ENCODE data around the gene ZNF425. TPM values are rescaled to one million over a fixed set of nuclear protein-coding genes. Genes with fewer than 3 reads are reported as not detected.
"Not testable (repeated sequence)": the region's sequence is repeated elsewhere in the genome, so short reads cannot be mapped to it uniquely, and the experiment has no call there.

Gene ZNF425
- total RNA-seq, 1 experiment from 2014 or later: 5.2 TPM

- H3K27me3 ChIP-seq (ENCODE audit: insufficient read depth, low read depth): no peaks in the 10 kb centered on the region
- H3K27ac ChIP-seq: no peak overlapping the region
- no peaks in the 10 kb centered on the region for H3K36me3 ChIP-seq (ENCODE audit: low read depth)
- no peaks in the 10 kb centered on the region for H4K20me1 ChIP-seq (ENCODE audit: insufficient read depth)
- CTCF ChIA-PET: no interaction called here
- no peak overlapping the region for H2AFZ ChIP-seq
- no peaks in the 10 kb centered on the region for H3K9me3 ChIP-seq (ENCODE audit: insufficient read depth, low read depth)
- no peak for DNase-seq
- no peaks in the 10 kb centered on the region for H3K4me1 ChIP-seq (replicated peaks; ENCODE audit: insufficient read depth)
- TF ChIP-seq CTCF (conservative IDR thresholded peaks at IDR 0.05) (no peak), EZH2 (IDR thresholded peaks at IDR 0.05; ENCODE audit: low read depth) (no peak)
- H3K79me2 ChIP-seq (ENCODE audit: low read depth): no peaks in the 10 kb centered on the region
- no peak overlapping the region for H3K4me3 ChIP-seq
- no TSS peak for BruUV-seq (replicated peaks)
- H3F3A ChIP-seq (ENCODE audit: insufficient read depth, low read depth): no peaks in the 10 kb centered on the region; the same call in 1 of the 2 replicates
- H3K4me2 ChIP-seq: no peak overlapping the region
- H3K9me2 ChIP-seq (ENCODE audit: insufficient read depth): no peaks in the 10 kb centered on the region
- POLR2A ChIA-PET (ENCODE audit: unreplicated experiment): interaction anchor here (0.6 kb wide), 1 partner anchor 25 kb away, joined by 3 read pairs; no protein-coding TSS in a partner anchor
- intact Hi-C loops (cut with micrococcal nuclease; ENCODE audit: unreplicated experiment): no loop called here
These were observed 27.1 kb downstream of the ZNF425 start for GRCh38 chr7:149099058-149099457.

GRCh38 chr7:149097088-149097487, 29.0 kb downstream of the ZNF425 start:
- Histone ChIP-seq H3K4me1 (replicated peaks; ENCODE audit: insufficient read depth) (no peaks in the 10 kb centered on the region), H3K4me3 (no peak overlapping the region), H3K27ac (no peak overlapping the region), H3K36me3 (ENCODE audit: low read depth) (no peaks in the 10 kb centered on the region), H3K9me2 (ENCODE audit: insufficient read depth) (no peaks in the 10 kb centered on the region), H3K4me2 (no peak overlapping the region), H3K27me3 (ENCODE audit: insufficient read depth, low read depth) (no peaks in the 10 kb centered on the region), H3K9me3 (ENCODE audit: insufficient read depth, low read depth) (no peaks in the 10 kb centered on the region), H2AFZ (no peak overlapping the region), H4K20me1 (ENCODE audit: insufficient read depth) (no peaks in the 10 kb centered on the region), H3K79me2 (ENCODE audit: low read depth) (no peaks in the 10 kb centered on the region), H3F3A (ENCODE audit: insufficient read depth, low read depth) (peaks cover 3% of the 10 kb centered on the region)
- TF ChIP-seq CTCF (conservative IDR thresholded peaks at IDR 0.05) (no peak), EZH2 (IDR thresholded peaks at IDR 0.05; ENCODE audit: low read depth) (no peak)
- intact Hi-C loops (cut with micrococcal nuclease; ENCODE audit: unreplicated experiment): no loop called here
- no peak for DNase-seq
- ChIA-PET POLR2A (ENCODE audit: unreplicated experiment) (interaction anchor here (0.6 kb wide), 1 partner anchor 29 kb away, joined by 3 read pairs; no protein-coding TSS in a partner anchor), CTCF (interaction anchor here (0.7 kb wide), 1 partner anchor 463 kb away, joined by 6 read pairs; no protein-coding TSS in a partner anchor)
- no TSS peak for BruUV-seq (replicated peaks)

GRCh38 chr7:149093228-149093627, 32.9 kb downstream of the ZNF425 start:
- BruUV-seq (replicated peaks): no TSS peak
- no peaks in the 10 kb centered on the region for H4K20me1 ChIP-seq (ENCODE audit: insufficient read depth)
- intact Hi-C loops (cut with micrococcal nuclease; ENCODE audit: unreplicated experiment): loop anchor here (5.0 kb wide), 1 partner anchor 106 kb away; no protein-coding TSS in a partner anchor
- H3K4me3 ChIP-seq: no peak overlapping the region
- CTCF ChIA-PET: no interaction called here
- no peaks in the 10 kb centered on the region for H3K9me2 ChIP-seq (ENCODE audit: insufficient read depth)
- DNase-seq: no peak
- H3K4me1 ChIP-seq (replicated peaks; ENCODE audit: insufficient read depth): no peaks in the 10 kb centered on the region; the same call in 1 of the 2 replicates
- peaks cover 20% of the 10 kb centered on the region for H3K79me2 ChIP-seq (ENCODE audit: low read depth)
- H3F3A ChIP-seq (ENCODE audit: insufficient read depth, low read depth): peaks cover 12% of the 10 kb centered on the region
- H3K27ac ChIP-seq: no peak overlapping the region
- POLR2A ChIA-PET (ENCODE audit: unreplicated experiment): no interaction called here
- TF ChIP-seq CTCF (conservative IDR thresholded peaks at IDR 0.05) (no peak), EZH2 (IDR thresholded peaks at IDR 0.05; ENCODE audit: low read depth) (no peak)
- no peak overlapping the region for H3K4me2 ChIP-seq
- no peaks in the 10 kb centered on the region for H3K9me3 ChIP-seq (ENCODE audit: insufficient read depth, low read depth)
- no peaks in the 10 kb centered on the region for H3K36me3 ChIP-seq (ENCODE audit: low read depth)
- no peaks in the 10 kb centered on the region for H3K27me3 ChIP-seq (ENCODE audit: insufficient read depth, low read depth)
- no peak overlapping the region for H2AFZ ChIP-seq

GRCh38 chr7:149092244-149092643, 33.9 kb downstream of the ZNF425 start:
- H3K9me2 ChIP-seq (ENCODE audit: insufficient read depth); H2AFZ ChIP-seq; DNase-seq; H3K27me3 ChIP-seq (ENCODE audit: insufficient read depth, low read depth); H4K20me1 ChIP-seq (ENCODE audit: insufficient read depth); BruUV-seq (replicated peaks); H3K9me3 ChIP-seq (ENCODE audit: insufficient read depth, low read depth); POLR2A ChIA-PET (ENCODE audit: unreplicated experiment); H3K36me3 ChIP-seq (ENCODE audit: low read depth); H3K4me1 ChIP-seq (replicated peaks; ENCODE audit: insufficient read depth); H3K27ac ChIP-seq: not testable (repeated sequence)
- Histone ChIP-seq H3K79me2 (ENCODE audit: low read depth) (peaks cover 30% of the 10 kb centered on the region), H3F3A (ENCODE audit: insufficient read depth, low read depth) (peaks cover 12% of the 10 kb centered on the region), H3K4me2 (peak overlapping the region; percentile 79), H3K4me3 (peak overlapping the region; percentile 96; the same call in 1 of the 2 replicates)
- intact Hi-C loops (cut with micrococcal nuclease; ENCODE audit: unreplicated experiment): loop anchor here (5.0 kb wide), 1 partner anchor 105 kb away; no protein-coding TSS in a partner anchor
- CTCF ChIA-PET: interaction anchor here (0.6 kb wide), 1 partner anchor 36 kb away, joined by 4 read pairs; no protein-coding TSS in a partner anchor
